Measurements from ENCODE around the gene IRAK4.

The IRAK4 gene

DNA sequence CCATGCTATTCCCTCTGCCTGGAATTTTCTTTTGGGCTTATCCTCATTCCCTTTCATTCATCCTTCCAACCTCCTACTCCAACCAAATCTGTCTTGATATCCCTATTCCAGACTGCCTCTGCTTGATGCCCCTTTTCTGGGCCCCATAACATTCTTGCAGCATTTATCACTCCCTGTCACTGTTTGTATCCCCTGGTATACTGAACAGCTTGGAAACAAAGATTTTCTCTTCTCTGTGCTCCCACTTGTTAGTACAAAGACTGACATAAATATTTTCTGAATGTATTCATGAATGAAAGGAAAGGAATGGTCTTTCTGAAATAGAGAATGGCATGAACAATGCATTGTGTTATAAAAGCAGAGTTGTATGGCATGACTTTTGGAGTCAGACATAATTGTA, 7.5 kb downstream of the IRAK4 start:
- no peak for DNase-seq (ENCODE audit: low spot score)

DNA sequence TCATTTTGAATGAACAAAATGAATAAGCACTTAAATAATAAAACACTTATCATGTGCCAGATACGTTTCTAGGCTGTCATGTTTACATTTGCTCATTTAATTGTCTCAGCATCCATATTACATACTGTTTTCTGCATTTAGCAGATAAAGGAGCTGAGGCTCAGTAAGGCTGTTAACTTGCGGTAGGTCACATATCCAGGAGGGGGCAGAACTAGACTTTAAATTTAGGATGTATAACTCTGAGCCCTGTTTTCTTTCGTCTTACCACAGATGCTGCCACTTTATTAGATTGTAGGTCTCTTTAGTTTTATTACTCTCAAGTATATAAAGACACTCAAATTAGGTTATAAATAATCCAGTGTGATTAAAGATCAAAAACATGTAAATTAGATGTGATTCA, 17.7 kb downstream of the IRAK4 start:
- peak; percentile 31 for DNase-seq (ENCODE audit: low spot score)

DNA sequence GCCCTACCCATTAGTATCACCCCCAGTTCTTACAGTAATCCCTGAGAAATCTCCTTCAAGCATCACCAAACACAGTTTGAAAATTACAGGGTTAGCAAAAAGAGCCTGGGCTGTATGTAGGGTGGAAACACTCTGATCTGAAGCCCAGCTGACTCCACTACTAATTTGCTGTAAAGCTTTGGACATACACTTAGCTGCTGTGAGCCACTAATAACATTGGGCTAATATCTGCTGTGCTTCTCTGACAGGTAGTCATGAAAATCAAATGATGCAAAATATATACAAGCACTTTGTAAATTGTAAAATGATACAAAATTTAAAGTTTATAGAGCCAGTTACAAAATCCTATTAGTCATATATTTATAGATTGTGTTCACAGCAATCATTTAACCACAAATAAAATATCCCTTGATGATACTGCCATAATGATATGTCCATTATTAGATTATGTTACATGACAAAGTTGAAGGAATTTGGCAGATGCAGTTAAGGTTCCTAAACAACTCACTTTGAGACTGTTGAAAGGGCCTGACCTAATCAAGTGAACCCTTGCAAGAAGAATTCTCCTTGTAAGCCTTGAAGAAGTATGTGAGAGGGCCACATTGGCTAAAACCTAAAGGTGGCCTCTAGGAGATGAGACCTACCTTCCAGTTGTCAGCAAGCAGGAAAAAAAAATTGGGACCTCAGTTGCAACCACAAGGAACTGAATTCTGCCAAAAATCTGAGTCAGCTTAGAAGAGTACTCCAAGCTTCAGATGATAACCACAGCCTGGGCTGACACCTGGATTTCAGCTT, 28.3 kb downstream of the IRAK4 start:
- DNase-seq (ENCODE audit: low spot score) = no peak

DNA sequence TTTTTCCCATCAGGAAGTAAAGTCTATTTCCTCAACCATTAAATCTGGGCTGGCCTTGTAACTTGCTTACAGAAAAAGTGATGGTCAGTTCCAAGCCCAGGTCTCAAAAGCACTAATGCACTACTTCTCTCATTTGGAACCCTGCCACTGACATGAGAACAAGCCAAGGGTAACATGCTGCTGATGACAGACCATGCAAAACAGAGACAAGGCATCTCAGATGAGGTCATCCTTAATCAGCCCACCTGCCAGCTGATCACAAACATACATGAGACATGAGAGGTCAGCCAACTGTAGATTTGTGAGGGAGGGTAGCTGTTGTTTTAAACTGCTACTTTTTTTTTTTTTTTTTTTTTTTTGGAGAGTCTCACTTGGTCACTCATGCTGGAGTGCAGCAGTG, 31.2 kb downstream of the IRAK4 start:
- DNase-seq (ENCODE audit: low spot score) = no peak

DNA sequence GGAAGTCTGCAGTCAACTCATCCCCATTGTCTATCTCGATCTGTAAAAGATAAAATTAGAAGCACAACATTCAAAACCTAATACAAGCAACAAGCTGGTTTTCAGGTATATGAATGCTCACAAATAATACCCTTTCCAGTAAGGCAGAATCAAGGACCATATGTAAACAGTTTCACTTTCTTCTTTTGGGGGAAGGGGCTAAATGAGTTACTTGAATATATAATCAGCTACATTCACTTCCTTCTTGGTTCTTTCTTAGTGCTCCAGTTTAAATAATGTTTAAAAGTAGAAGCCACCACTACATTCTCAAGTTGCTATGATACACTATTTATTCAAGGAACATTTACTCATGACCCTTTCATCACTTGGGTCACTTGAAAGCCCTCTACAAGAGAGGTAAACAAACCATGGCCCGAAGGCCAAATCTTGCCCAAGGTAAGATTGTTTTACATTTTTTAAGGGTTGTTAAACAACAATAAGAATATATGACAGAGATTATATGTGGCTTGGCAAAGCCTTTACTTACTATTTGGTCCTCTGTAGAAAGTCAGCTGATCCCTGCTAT, 37.0 kb downstream of the IRAK4 start:
- DNase-seq (ENCODE audit: low spot score) = no peak

DNA sequence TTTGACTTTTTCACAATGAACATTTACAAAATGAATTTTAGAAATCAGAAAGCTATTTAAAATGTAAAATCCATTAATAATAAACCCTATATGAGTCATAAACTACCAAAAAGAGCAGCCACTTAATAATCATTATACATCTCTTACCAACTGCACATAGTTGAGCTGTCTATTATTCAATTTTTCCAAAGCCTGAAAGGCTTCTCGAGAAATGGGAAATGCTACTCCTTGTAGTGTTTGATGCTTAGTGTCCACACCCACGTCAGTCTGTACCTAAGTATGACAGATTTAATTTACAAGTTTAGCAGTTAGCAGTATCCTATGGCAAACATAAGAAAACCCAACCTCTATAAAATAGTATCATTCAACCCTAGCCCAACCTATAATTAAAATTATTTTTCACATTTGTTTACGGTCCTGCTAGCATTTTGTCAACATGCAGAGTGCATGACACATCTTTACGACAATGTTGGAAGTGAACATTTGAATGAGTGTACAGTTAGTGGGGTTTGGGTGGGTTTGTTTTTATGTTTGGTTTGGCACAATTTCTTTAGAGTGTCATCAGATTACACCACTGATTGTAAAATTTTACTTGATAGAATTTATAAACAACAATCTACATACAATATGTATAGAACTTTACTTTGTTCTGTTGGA, 38.9 kb downstream of the IRAK4 start:
- no peak for DNase-seq (ENCODE audit: low spot score)

DNA sequence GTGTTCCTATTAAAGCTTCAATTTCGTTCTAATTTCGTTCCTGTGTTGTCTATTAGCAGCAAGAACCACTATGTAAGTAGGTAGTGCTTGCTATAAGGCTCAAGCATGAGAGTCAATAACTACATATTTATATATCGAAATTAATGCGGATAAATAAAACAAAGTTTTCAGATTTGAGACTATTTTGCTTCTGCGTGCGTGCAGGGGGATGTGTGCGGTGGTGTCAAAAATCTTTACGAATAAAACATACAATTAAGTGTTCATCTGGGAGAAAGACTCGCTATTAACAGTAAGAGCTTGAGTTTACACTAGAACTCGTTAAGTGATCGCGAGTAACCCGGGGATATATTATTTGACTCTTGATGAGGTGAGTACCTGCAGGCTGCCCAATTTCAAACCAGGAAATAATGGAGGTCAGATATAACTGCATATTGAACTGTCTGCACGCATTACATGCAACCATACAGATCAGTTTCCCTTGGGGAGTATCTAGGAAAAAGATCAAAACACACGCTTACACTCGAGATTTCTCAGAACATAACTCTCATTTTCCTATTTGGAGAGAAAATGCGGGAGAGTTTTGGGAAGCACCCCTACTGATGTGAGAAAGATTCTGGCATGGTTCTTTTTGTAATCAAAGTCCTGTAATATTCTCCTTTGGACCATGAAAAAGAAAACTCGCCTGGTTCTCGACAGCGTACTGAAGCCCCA, 46.6 kb downstream of the IRAK4 start:
- DNase-seq (ENCODE audit: low spot score) = no peak

DNA sequence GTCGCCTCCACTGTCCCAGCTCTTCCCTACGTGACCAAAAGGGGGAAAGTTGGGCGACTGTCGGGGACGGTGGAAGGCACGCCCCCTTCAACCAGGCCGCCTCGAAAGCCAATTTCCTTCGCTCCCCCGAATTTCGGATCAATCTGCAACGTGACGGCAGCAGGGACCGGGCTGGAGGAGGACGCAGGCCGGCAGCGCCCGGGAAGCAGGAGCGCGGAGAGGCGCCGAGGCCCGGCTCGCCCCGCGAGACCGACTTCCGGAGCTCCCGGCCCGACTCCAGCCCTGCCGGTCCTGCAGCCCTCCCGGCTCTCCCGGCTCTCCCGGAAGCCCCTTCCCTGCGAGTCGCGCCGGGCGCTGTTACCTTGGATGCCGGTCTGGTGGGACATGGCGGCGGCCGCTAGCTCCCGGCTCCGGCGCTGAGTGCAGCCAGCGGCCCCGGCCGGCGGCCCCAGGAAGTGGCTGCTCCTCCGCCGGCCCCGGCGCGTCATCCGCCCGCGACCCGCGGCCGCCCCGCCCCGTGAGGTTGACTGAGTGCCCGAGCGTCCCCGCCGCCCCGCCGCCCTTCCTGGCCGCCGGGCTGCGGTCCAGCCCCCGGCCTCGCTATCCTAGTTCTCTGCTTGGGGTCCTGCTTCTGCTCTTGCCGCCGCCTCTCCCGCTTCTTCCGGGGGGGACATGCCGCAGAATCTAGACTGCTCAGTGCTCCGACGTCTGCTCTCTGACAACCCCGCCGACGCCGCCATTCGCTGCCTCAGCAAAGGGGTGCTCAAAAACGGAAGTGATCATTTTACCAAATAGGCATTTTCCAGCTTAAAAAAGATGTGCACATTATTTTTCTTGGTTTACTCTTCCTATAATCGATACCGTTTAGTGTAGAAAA, 47.3 kb downstream of the IRAK4 start, which contains the start of gene TWF1:
Gene TWF1, minus strand, starts transcription at position 458 of the 877 bp plus-strand sequence. Its CDS starts 72 bp downstream, at position 386.
- peak; percentile 72 for DNase-seq (ENCODE audit: low spot score)

DNA sequence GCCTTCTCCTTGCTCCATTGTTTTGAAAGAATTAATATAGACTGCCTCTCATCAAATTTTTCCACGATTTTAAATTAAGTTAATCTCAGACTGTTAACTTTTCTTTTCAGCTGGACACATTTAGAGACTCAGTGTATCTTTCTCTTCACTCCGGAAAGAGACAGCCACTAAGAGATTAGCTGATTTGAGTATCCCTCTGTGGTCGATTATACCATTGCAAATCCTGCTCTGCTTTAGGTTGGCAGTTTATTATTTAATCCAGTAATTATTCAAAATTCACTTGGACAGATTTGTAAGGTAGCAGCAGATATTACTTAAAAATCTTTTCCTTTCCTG, 48.0 kb downstream of the IRAK4 start:
- no peak for DNase-seq (ENCODE audit: low spot score)

DNA sequence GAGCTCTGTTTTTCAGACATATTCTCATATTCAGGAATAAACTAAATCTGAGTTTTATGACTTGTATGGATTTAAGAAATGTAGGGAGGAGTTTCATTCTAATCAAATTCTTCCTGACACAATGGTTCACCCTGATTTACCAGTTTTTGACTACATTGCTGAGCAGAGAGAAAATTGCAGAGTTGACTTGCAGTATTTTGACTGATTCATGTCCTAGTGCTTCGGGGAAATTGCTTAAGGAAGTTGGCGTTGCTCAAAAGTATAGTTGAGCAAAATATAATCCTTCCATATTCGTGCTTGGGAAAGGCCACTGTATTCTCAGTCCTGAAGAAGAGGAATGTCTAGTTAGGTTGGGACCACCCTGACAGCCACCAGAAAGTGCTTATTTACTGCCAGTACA, 48.6 kb downstream of the IRAK4 start:
- no peak for DNase-seq (ENCODE audit: low spot score)

DNA sequence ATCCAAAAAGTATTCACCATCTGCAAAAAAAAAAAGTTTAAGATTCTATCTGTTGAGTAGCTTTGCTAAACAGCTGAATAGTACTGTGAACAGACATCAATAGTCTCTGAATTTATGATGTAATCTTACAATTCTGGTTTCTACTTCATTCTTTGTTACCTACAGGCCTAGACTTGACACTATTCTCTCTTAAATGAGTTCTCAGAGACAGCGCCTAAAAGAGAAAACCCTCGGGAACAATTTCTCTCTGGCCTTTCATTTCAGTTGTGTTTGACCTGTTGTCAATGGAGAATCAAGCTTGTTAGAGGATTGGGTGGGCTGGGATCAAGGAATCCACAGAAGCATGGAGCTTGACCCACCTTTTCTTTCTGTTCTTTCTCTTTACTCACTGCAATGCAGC, 53.3 kb downstream of the IRAK4 start:
- DNase-seq (ENCODE audit: low spot score) = no peak

DNA sequence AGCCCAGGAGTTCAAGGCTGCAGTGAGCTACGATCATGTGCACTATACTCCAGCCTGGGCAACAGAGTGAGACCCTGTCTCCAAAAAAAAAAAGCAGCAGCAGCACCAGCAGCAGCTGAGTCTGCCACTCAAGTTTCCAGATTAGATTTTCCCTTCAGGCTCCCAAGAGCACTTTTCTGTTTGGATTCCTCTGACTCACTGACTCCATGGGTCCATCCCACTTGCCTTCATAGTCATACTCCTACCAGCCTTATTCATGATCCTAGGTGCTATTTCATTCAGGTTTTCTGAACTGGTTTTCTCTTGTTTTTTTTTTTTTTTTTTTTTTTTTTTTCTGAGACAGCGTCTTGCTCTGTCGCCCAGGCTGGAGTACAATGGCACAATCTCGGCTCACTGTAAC, 54.2 kb downstream of the IRAK4 start:
- DNase-seq (ENCODE audit: low spot score) = no peak

DNA sequence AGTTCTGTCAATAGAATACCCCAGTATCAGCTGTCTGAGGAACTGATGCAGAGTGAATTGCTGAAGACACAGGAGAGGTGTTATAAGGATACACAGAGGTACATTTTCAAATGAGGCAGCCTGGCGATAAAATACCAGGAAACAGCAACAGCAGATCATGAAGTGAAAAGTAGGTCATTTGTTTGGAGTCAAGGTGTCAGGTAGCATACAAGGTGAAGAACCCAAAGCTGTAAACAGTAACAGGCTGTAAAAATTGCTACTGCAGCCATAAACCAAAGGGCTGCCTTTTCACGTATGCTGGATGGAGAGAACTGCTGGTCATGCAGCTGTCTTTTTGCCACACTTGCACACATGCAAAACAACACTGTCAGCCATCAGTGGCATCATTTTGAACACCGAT, 56.7 kb downstream of the IRAK4 start:
- DNase-seq (ENCODE audit: low spot score) = no peak

DNA sequence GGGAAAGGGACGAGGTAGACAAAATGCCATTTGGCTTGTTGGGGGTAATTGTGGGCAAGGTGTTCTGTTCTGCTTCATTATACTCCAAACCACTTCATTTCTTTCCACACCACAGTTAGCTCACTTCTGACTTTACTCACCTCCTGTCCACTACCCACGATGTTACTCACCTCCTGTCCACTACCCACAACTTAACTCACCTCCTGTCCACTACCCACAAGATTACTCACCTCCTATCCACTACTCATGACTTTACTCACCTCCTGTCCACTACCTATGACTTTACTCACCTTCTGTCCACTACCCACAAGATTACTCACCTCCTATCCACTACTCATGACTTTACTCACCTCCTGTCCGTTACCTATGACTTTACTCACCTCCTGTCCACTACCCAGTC, 57.4 kb downstream of the IRAK4 start:
- DNase-seq (ENCODE audit: low spot score) = no peak

DNA sequence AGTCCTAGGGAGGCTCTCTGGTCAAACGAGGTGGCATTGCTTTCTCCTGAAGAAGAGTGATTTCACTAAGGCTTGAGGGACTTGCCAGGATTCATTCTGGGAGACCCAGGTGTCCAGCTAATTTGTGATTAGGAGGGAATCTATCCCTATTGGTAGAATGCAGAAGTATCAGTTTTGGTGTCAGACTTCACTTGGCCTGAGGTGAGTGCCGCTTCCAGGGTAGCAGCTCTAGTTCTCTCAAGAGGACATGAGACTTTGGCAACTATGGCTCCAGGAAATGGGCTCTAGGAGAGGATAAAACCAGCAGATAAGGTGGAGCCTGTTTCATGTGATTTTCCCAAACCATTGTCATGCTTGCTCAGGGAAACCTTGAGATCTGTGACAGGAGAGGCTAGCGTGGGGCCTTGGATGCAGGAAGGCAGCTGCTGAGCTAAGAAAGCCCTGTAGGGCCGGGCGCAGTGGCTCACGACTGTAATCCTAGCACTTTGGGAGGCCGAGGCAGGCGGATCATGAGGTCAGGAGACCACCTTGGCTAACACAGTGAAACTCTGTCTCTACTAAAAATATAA, 65.5 kb downstream of the IRAK4 start:
- DNase-seq (ENCODE audit: low spot score) = no peak

DNA sequence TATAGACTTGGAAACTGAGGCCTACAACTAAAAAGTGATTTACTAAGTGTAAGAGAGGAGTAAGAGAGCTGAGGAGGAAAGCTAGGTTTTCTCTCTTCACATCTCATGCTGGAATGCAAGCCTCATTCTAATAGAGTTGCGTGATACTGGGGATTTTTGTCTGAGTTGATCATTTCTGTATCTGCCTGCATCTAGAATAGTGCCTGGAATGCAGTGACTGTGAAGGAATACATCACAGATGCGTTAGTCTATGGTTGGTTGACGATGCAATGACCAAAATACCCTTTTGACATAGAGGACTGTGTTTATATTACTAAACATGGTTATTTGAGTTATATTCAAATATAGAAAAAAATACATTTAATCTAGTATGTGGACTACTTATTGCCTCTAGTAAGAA, 67.9 kb downstream of the IRAK4 start:
- DNase-seq (ENCODE audit: low spot score) = no peak

DNA sequence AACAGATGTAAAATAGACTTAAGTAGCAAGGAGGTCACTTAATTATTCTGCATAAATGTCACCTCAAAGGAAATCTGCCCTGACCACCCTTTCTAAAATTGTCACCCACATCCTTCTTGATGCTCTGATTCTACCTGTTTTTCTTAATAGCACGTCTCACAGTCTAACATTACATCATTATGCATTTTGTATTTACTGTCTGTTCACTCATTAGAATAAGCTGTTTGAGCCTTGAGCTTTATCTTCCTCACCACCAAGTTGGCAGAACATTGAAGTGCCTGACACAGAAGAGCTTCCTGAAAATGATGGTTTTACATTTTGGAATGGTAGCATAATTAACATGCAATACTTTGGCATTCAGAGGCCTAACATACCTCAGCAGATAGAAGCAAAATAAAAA, 68.3 kb downstream of the IRAK4 start:
- no peak for DNase-seq (ENCODE audit: low spot score)

DNA sequence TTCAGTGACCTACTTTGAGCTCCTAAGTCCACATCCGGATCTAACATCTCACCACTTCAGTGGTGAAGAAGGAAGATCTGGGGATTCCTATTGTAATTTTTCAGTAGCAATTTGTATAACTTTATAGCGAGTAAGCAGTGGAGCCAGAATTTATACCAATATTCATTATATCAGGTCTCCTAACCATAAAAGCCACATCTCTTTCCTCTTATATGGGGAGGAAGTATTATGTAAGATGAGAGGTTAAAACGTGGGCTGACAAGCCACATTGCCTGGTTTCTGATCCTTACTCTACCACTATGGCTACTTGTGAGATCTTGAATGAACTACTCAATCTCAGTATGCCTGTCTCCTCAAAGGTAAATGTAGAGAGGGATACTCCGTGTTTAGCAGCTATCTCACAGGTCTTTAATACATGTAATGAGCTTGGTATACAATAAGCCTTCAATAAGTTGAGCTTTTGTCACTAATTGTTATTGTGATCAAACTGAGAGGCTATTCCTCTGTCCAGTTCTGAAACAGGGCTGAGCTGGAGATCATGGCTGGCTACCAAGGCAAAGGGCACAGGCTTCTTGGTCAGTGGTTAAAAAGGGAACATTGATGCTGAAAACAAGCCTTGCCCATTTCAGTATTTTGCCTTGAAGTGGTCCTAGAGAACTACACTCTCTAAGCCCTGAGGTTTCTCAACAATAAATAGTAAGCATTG, 73.9 kb downstream of the IRAK4 start:
- DNase-seq (ENCODE audit: low spot score) = no peak

DNA sequence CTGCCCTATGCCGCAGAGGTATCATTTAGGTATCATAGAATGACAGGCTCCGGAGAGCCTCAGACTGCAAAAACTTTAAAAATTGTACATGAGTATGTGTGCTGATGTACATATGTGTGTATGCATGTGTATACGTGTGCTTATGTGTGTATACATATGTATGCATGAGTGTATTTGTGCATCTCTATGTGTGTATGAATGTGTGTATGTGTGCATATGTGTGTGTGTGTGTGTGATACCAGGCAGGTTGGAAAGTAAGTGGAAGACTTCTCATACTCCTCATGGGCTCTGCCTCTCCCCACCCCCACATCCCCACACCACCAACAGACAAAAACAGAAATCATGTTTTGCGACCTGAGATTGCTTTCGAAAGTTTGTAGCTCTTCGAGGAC, 76.5 kb downstream of the IRAK4 start:
- peak; percentile 13 for DNase-seq (ENCODE audit: low spot score)

DNA sequence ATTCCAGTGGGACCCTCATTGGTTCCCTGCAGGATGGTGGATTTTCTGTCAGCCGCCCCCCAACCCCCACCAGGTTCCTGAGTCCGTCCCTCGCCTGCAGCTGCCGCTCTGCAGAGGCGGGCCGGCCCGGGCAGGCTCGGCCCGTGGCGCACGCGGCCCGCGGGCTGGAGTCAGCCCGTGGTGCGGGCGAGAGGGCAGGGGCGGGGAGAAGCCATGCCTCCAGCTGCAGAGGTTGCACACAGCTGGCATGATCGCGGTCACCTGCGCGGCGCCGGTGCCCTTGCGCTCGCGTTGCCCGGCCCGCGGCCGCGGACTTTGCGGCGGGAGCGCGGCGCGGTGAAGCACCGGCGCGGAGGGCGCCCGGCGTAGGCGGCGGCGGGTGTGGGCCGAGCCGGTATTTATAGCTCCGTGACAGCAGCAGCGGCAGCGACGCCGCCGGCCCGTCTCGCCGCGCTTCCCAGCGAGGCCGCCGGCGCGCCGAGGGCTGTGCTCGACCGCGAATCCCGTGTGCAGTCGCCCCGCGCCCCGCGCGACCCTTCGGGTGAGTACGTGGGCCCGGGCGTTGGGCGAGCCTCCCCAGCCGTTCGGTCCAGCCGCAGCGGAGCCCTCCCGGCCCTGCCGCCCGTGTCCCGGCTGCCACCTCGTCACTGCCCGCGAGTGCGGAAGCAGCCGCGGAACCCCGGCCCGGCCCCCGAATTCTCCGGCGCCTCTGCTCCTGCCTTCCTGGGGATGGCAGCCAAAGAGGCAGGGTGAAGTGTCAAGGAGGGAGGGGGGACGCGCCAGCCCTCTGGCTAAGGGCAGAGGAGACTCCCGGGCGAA, 77.1 kb downstream of the IRAK4 start, which contains the start of gene TMEM117:
Gene TMEM117, plus strand, starts transcription at position 426 of the 819 bp plus-strand sequence.
- peak; percentile 44 for DNase-seq (ENCODE audit: low spot score)

All from cerebellar cortex (tissue), 1 donor.